Measurements from ENCODE around the gene NEB. TPM values are rescaled to one million over a fixed set of nuclear protein-coding genes. Genes with fewer than 3 reads are reported as not detected.
"Not testable (repeated sequence)": the region's sequence is repeated elsewhere in the genome, so short reads cannot be mapped to it uniquely, and the experiment has no call there.

Gene NEB
- polyA plus RNA-seq, 2 of the 4 experiments (the other 2 are of a cell fraction), result 0.67 to 4.4 TPM

GRCh38 chr2:151650456-151650855 lies 83.8 kb downstream of the NEB start:
- H3K4me2 ChIP-seq, result no peak overlapping the region
- no peaks in the 10 kb centered on the region for H3K9me3 ChIP-seq
- TF ChIP-seq GATA3 (IDR thresholded peaks at IDR 0.05; ENCODE audit: borderline replicate concordance), result no peak
- no peak for TF ChIP-seq MAFK (IDR thresholded peaks at IDR 0.05; ENCODE audit: partially characterized antibody)
- TF ChIP-seq POLR2A (IDR thresholded peaks at IDR 0.05; ENCODE audit: low read length), result no peak
- no peak for TF ChIP-seq RCOR1 (IDR thresholded peaks at IDR 0.05; ENCODE audit: low read depth, low read length)
- TF ChIP-seq NFE2L2 (conservative IDR thresholded peaks at IDR 0.05; ENCODE audit: low read length), result no peak
- ChIA-PET POLR2A (no interaction called here), CTCF (interaction anchor here (1.7 kb wide), 1 partner anchor 348 kb away, joined by 3 read pairs; no protein-coding TSS in a partner anchor)
- H3K27ac ChIP-seq, result no peak overlapping the region
- no peak for DNase-seq (ENCODE audit: low read depth in 1 of 2, low spot score in 1 of 2)
- no peaks in the 10 kb centered on the region for H3K4me1 ChIP-seq
- 58% methylated on average over 3 of the region's 3 CpGs for WGBS (ENCODE audit: missing lambda C conversion rate)
- no peak overlapping the region for H3K4me3 ChIP-seq
- no peak for FAIRE-seq
- no peak for ATAC-seq

GRCh38 chr2:151649966-151650365 lies 84.3 kb downstream of the NEB start:
- POLR2A ChIA-PET, result no interaction called here
- Histone ChIP-seq H3K27ac (no peak overlapping the region), H3K4me3 (no peak overlapping the region), H3K9me3 (no peaks in the 10 kb centered on the region), H3K4me2 (no peak overlapping the region), H3K4me1 (no peaks in the 10 kb centered on the region)
- TF ChIP-seq NFE2L2 (conservative IDR thresholded peaks at IDR 0.05; ENCODE audit: low read length) (no peak), KDM1A (IDR thresholded peaks at IDR 0.05; ENCODE audit: low read depth) (no peak), NPAS2 (CRISPR knock-in tag; IDR thresholded peaks at IDR 0.05; ENCODE audit: borderline replicate concordance) (no peak)
- ATAC-seq, result no peak
- CTCF ChIA-PET, result interaction anchor here (1.7 kb wide), 1 partner anchor 348 kb away, joined by 3 read pairs; no protein-coding TSS in a partner anchor
- DNase-seq (ENCODE audit: low read depth in 1 of 2, low spot score in 1 of 2), result no peak
- FAIRE-seq, result no peak
- WGBS (ENCODE audit: missing lambda C conversion rate), result 90% methylated on average over 3 of the region's 3 CpGs

DNA sequence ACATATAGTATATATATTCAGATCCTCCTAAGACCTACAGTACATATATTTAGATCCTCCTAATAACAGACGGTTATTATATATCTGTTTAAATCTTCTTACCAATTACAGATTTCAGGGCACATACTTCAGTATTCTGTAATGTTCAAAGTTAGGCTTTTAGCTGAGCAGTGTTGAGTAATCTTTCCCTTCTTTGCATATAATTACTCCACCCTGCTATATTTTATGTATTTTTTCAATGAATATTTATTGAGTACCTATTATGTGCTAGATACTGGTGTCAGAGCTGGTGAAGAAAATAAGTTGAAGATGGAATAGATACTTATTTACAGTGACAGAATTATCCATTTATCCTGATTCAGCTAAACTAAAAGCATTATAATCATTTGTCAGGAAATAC lies 84.9 kb downstream of the NEB start:
- Histone ChIP-seq H3K9me3 (no peaks in the 10 kb centered on the region), H3K27ac (no peak overlapping the region), H3K4me3 (no peak overlapping the region), H3K4me2 (no peak overlapping the region), H3K4me1 (no peaks in the 10 kb centered on the region)
- FAIRE-seq, result no peak
- TF ChIP-seq JUNB (IDR thresholded peaks at IDR 0.05) (no peak), MAZ (IDR thresholded peaks at IDR 0.05; ENCODE audit: borderline replicate concordance, low read depth, low read length) (no peak), POLR2AphosphoS2 (conservative IDR thresholded peaks at IDR 0.05; ENCODE audit: low read length) (no peak), ZC3H11A (IDR thresholded peaks at IDR 0.05) (no peak), CBX2 (IDR thresholded peaks at IDR 0.05; ENCODE audit: borderline replicate concordance, low read depth) (no peak), USF2 (IDR thresholded peaks at IDR 0.05) (no peak), POLR2A (IDR thresholded peaks at IDR 0.05; ENCODE audit: low read length) (no peak)
- POLR2A ChIA-PET, result no interaction called here
- WGBS (ENCODE audit: missing lambda C conversion rate), result 29% methylated on average over 1 of the region's 1 CpG
- no peak for ATAC-seq
- CTCF ChIA-PET, result interaction anchor here (0.5 to 1.7 kb wide), 2 partner anchors 145 to 349 kb away, joined by 3 read pairs; no protein-coding TSS in a partner anchor
- no peak for DNase-seq (ENCODE audit: low read depth in 1 of 2, low spot score in 1 of 2)

GRCh38 chr2:151646512-151646911 lies 87.8 kb downstream of the NEB start:
- WGBS (ENCODE audit: missing lambda C conversion rate), result 52% methylated on average over 4 of the region's 4 CpGs
- FAIRE-seq; H3K27ac ChIP-seq; ATAC-seq; DNase-seq (ENCODE audit: low read depth in 1 of 2, low spot score in 1 of 2); H3K9me3 ChIP-seq; POLR2A ChIA-PET; H3K4me1 ChIP-seq; CTCF ChIA-PET; H3K4me2 ChIP-seq; H3K4me3 ChIP-seq: not testable (repeated sequence)

GRCh38 chr2:151644580-151644979 lies 89.7 kb downstream of the NEB start:
- TF ChIP-seq CHD4 (IDR thresholded peaks at IDR 0.05; ENCODE audit: borderline replicate concordance), result no peak
- TF ChIP-seq PHF8 (IDR thresholded peaks at IDR 0.05; ENCODE audit: borderline replicate concordance, low read depth), result no peak
- peak; percentile 27 for TF ChIP-seq MAFK (IDR thresholded peaks at IDR 0.05; ENCODE audit: partially characterized antibody)
- TF ChIP-seq, protein P1, sequence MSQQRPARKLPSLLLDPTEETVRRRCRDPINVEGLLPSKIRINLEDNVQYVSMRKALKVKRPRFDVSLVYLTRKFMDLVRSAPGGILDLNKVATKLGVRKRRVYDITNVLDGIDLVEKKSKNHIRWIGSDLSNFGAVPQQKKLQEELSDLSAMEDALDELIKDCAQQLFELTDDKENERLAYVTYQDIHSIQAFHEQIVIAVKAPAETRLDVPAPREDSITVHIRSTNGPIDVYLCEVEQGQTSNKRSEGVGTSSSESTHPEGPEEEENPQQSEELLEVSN (IDR thresholded peaks at IDR 0.05; ENCODE audit: borderline replicate concordance, low read depth), result no peak
- no peak for TF ChIP-seq CBX8 (IDR thresholded peaks at IDR 0.05)
- TF ChIP-seq POLR2AphosphoS2 (conservative IDR thresholded peaks at IDR 0.05; ENCODE audit: low read length), result no peak
- TF ChIP-seq CEBPB (IDR thresholded peaks at IDR 0.05), result no peak
- no peak for TF ChIP-seq ZSCAN20 (CRISPR knock-in tag; IDR thresholded peaks at IDR 0.05)
- Histone ChIP-seq H3K4me1 (no peaks in the 10 kb centered on the region), H3K27ac (no peak overlapping the region), H3K4me2 (no peak overlapping the region), H3K9me3 (no peaks in the 10 kb centered on the region), H3K4me3 (no peak overlapping the region)
- ChIA-PET POLR2A (no interaction called here), CTCF (interaction anchor here (1.3 to 1.4 kb wide), 2 partner anchors 9 to 381 kb away, joined by 3 to 4 read pairs; no protein-coding TSS in a partner anchor)
- FAIRE-seq (no peak), DNase-seq (ENCODE audit: low read depth in 1 of 2, low spot score in 1 of 2) (no peak), ATAC-seq (no peak)
- 83% methylated on average over 2 of the region's 2 CpGs for WGBS (ENCODE audit: missing lambda C conversion rate)

DNA sequence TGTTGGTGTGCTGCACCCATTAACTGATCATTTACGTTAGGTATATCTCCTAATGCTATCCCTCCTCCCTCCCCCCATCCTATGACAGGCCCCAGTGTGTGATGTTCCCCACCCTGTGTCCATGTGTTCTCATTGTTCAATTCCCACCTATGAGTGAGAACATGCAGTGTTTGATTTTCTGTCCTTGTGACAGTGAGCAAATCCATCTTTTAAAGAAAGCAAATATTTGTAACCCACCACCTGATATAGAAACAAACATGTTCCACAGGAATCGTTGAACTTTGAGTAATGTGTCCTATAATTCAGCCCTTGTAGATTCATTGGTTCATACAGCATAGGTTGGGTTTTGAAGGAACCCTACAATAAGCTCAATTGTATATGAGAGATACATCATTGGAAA lies 92.4 kb downstream of the NEB start:
- POLR2A ChIA-PET; H3K27ac ChIP-seq; H3K4me2 ChIP-seq; ATAC-seq; CTCF ChIA-PET; H3K4me3 ChIP-seq; H3K9me3 ChIP-seq; FAIRE-seq; H3K4me1 ChIP-seq; DNase-seq (ENCODE audit: low read depth in 1 of 2, low spot score in 1 of 2): not testable (repeated sequence)
- 49% methylated on average over 2 of the region's 2 CpGs for WGBS (ENCODE audit: missing lambda C conversion rate)
